ENCODE data around the gene DGCR6.
"Not testable (repeated sequence)": the region's sequence is repeated elsewhere in the genome, so short reads cannot be mapped to it uniquely, and the experiment has no call there.

The DGCR6 gene

DNA sequence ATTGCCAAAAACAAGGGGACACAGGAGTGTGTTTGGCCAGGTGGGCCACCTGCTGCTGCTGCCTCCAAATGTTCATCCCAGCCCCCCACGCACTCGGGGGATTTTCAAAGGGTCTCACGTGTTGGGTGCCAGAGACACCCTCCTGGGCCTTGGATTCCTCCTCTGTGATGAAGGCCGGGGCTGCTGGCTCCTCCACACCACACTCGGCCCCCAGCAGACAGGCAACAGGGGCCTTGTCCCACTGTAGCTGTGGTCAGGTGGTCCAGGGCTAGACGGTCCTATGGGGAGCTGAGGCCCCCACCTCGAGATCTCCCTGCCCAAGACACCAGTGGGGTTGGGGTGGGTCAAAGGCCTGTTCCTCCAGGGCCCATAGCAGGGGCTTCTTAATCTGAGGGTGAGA lies 55.1 kb downstream of the DGCR6 start:
- DNase-seq, result not testable (repeated sequence)

Measured in fibroblast of upper back skin (primary cell).